NCI-H345 treated with DMSO at 0.1 percent for 48 hours (cell line): ENCODE results near the gene RTN4RL1.

Experiments
- DNase-seq: peaks from one replicate; lab custom pipeline; 2025; ENCODE audit not compliant: unreplicated experiment; lab: John Stamatoyannopoulos, UW

RTN4RL1 gene

GRCh38 chr17:2025220-2025621 lies at the start of gene RTN4RL1:
TSS of gene RTN4RL1 (minus strand) at chr17:2025334. CDS start at chr17:2024865, 469 bp downstream.
- DNase-seq: no peak

DNA sequence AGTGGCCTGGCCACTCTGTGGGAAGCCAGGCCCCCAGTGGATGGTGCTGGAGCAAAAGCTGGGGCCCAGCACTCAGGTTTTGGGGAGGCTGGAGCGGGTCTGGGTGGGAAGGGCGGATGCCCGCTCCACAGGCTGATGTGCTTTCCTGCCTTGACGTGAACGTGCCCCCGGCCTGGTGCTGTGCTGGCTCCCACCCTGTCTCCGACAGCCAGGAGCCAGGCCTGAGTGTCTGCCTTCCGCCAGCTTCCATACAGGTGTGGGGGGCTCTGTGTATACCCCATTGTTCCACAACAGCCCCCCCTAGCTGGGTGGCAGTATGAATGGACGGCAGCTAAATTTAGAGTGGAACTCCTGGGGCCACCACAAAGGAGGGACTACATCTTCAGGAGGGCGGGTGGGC lies 49.8 kb upstream of the RTN4RL1 start:
- no peak for DNase-seq

DNA sequence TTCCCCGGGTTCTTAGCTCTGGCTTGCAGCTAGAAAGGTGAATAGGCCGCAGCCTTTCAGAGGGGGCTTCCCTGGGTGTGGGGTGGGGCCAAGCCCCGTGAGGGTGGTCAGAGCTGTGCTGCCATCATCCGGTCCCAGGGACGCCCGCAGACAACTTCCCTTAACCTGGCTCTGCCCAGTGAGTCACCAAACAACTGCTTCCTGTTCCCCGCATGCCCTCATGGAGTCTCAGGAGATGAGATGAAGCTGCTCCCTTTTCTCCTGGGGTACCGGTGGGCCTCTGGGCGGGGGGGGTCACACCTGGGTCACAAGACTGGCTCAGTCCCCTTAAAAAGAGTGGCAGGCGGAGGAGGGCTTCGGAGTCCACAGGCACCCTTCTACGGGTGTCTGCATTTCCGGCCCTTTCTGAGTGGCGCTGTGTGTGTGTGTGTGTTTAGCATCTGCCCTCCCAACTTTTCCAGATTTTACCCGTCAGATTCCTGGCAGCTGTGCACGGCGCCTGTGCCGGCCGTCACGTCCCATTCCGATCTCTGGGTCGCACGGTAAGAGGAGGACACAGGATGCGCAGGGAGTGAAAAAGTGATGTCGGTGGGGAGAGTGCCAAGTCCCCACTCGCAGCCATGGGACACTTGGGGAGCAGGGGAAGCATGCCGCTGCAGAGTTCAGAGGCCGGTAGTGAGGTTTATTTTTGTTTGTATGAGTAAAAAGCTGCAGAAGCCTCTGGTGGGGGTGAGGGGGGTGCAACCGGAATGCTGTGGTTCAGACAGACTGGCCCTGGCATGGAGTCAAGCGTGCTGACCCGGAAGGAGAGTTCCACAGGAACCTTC lies 46.5 kb upstream of the RTN4RL1 start:
- no peak for DNase-seq

GRCh38 chr17:2071024-2071385 lies 45.9 kb upstream of the RTN4RL1 start:
- no peak for DNase-seq

DNA sequence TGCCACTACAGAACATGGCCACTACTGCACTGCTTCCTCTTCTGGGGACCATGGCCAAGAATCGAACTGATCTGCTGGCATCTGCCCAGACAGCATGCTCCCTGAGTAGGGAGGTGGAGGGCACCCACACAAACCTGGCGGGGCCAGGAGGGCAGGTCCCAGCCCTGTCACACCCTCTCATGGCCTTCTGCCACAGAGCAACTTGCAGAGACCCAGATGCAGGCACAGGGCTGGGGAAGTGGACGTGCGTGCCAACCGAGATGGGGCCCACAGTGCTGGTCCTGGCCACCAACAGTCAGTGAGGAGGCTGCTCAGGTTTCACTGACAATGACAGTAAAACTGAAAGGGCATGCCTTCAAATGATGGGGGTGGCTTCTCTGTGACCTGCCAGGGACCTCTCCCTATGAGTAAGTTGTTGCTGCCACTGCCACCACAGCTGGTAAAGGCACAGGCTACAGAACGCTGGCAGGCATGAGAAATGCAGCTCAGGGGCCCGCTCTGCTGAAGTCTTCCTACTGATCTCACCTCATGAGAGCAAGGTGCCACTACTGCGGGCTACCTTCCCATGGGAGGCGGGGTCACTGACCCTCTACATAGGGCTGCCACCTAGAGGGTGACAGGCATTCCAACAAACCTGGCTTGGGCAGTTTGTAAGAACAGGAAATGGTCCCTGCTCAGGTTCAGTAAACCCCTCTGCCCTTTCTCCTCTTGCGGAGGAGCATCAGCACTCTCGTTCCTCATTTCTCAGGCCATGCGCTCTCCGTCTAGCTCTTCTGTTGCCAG lies 45.3 kb upstream of the RTN4RL1 start:
- DNase-seq: no peak

GRCh38 chr17:2068519-2069051 lies 43.5 kb upstream of the RTN4RL1 start:
- no peak for DNase-seq

DNA sequence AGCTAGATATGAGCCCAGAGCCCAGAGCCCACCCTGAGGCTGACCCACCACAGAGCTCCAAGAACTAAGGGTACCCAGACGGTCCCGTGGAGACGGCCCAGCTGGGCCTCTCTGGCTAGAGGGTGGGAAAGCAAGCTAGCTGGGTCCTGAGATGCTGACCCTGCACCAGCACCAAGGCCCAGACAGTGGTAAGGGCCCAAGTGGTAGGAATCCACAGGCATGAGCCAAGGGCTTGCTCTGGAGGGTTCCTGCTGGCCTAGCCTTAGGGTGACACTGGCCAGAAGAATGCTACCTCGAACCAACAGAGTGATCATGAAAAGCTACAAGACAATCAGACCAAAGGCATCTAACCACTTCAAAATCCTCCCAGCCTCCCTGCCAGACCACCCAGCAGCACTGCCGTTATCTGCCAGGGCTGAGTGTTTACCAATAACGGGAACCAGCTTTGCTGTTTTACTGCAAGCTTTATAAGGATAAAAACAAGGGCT lies 42.9 kb upstream of the RTN4RL1 start:
- no peak for DNase-seq

DNA sequence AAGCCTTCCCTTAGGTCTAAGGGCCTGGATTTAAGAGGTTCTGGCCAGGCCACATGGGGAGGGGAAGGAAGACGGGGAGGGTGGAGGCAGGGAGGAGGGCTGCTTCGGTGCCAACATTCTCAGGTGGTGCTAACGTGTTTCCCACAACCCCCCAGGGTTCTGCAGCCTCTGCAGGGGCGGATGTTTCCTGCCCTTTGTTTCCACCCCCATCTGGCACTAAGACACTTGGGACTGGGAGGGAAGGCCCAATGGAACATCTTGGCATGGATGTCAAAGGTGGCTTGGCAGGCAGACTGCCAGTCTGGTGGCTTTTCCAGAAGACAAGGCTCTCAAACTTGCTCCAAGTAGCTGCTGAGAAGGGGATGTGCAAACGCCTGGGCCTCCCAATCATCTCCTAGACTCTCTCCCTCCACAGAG lies 42.5 kb upstream of the RTN4RL1 start:
- no peak for DNase-seq

DNA sequence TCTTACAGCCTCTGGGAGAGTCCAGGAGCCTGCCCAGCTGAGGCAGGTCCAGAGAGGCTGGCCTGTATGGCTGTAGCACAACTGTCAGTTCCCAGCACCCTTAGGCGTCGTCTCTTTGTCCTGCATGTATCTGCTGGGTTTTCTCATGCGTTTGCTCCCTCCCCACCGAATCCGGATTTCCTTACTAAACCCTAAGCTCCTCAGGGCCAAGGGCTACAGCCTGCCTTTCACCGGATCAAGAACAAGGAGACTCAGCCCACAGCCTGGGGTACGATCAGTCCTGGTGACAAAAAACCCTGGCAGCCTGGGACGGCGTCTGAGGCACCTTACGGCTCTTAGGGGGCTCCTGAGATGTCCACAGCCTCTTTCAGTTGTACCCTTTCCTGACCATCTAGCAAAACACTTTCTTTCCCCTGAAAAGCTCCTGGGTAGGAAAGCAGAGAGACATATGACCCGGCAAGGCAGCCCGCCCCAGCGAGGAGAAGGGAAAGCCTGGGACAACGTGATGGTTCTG lies 42.0 kb upstream of the RTN4RL1 start:
- DNase-seq: no peak

DNA sequence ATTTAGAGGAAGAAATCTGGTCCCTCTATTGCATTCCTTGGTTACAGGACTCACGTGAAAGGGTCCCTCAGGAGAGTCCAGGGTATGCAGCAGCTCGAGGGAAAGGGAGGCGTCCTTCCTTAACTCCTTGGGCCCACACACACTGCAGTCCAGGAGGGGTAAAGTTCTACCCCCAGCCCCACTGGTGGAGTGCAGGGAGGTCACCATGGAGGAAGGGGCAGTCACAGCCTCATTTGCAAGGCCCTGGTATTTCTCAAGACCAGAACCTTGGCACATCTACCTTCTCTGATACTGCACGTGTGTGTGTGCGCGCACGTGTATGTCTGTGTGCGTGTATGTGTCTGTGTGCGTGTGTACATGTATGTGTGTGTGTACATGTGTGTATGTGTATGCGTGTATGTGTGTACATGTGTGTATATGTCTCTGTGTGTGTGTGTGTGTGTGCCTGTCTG lies 40.8 kb upstream of the RTN4RL1 start:
- no peak for DNase-seq

DNA sequence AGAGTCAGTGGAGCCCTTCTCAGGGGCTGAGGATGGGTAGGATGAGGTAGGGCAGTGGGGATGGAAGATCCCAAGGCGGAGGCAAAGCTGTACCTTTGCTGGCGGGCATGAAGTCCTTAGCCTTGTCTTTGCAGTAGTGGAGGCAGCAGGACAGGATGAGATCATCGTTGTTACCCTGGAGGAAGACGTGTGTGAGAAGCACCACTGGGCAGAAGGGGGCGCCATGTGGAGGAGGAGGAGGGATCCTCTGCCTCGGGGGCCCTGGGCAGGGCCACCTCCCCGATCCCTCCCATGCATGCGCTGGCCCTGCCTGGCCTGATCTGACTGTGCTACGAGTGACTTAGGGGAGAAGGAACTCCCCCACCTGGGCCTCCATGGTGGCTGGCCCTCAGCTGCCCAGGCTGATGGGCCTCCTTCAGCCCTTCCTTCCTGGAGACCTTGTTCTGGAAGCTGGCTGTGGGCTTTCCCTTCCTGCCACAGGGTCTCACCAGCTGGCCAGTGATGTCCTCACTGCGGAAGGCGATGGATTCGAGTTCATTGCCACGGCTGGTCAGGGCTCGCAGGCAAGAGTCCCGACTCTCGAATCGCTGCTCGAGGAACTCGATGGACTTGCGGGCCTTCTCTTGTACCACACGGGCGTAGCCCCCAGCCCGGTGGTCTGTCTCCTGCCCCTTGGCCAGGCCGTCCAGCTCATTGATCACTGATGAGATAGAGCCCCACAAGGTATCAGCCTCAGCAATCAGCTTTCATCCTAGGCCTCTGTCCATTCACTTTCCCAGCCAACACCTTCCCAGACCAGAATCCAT lies 40.0 kb upstream of the RTN4RL1 start:
- DNase-seq: no peak

DNA sequence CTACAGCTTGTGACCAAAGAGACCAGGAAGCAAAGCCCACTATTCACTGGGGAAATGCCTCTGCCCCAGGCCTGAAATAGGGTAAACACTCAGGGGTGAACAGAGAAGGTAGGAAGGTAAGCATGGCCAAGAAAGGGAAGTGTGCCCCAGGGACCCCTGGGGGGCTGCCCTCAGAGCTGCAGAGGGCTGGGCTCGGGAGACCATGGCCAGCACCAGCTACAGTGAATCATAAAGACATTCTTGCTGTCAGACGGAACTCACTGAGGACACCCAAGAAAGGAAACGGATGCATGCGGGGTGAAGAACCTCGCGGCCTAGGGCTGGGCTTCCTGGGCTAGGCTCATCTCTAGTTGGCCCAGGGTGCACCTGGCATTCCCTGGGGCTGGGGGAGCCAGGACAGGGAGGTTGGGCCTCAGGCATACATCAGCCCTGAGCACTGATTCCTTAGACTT lies 39.4 kb upstream of the RTN4RL1 start:
- DNase-seq: no peak

DNA sequence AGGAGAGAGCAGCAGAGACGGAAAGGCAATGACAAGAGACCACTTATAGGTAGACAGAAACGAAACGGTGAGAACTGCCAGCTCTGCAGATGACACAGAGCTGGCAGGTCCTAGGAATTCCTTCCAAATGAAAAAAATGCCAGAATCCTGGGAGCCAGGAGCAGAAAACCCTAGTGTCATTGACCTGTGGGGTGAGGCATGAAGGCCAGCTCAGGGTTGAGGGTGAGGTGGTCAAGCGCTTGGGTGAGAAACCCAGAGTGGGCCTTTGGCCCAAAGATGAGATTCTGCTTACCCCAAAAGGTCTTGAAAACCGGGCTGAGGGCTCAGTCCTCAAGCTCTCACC lies 39.0 kb upstream of the RTN4RL1 start:
- no peak for DNase-seq

GRCh38 chr17:2063261-2064146 lies 38.4 kb upstream of the RTN4RL1 start:
- no peak for DNase-seq

DNA sequence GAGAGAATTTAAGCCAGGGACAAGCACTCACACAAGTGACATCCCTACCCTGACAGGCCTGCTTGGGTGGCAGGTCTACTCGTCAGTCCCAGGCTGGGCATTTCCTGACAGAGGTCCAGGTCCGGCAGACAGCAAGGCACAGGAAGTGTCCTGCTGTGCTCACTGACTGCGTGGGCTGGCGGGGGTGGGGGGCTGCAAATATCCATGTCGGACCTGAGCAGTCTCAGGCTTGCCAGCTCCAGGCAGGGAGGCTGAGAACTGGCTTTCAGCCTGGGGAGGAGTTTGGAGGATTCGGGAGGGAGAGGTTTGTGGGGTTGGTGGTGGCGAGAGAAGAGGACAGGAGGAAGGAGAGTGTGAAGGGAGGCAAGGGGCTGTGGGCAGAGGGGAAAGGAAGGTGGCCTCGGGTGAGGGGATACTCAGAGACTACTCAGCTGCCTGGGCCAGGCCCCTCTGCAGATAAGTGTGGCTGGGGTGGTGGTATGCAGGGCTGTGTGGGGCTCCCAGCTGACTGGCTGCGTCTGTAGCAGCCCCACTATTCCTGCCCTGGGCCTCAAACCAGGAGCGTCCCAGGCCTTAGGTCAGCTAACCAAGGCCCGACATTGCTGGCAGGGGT lies 37.5 kb upstream of the RTN4RL1 start:
- DNase-seq: no peak

DNA sequence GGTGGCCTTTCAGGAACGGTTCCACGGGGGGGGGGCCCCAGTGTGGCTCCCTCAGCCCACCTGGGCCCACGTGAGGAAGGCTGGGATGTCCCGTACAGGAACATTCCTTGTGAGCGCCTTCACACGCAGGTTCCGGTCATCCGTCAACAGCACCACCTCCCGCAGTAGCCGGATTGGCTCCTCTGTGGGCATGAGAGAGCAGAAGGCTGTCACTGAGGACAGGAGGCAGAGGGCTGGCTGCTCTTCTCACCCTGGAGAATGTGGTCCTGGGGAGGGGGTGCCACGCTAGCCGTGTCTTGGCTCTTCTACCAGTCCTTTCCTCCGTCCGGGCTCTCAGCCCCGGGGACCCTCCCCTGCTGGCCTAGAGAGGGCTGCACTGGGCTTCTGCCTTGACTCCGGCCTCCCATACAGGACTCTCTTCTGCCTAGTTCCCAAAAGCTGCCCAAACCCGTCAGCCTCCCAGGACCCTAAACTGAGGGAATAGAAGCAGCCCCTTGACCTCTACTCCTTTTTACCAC lies 36.4 kb upstream of the RTN4RL1 start:
- DNase-seq: no peak

DNA sequence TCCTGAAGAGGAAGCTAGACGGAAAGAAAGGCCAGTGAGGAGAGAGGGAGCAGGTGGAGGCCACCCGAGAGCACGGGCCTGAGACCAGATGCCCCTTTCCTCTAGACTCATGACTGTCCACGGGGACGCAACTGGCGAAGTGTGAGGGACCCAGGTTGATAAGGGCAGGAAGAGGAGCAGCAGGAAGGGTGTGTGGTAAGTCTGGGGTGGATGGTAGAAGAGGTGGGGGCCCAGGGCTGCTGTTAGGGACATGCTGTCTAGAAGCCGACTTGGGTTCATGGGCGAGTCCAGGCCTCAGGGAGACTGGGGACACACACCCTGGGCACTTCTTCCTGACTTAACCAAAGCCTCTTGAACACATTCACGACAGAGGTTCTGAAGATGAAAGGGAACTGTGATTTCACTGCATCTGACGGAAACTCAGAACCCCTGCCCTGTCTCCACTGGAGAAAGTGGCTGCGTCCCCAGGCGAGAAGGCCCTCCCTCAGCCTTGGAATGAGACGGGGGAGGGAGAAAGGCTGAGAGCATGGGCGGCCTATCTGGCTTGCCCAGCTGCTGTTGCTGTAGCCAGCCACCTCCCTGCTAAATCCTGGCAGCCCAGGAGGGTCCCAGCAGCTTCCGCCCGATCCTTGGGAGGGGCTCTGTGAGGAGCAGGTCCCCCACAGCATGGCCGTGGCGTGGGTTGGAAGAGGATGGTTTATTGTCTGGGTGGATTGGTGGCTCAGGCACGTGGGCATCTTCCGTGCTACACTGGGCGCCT lies 35.7 kb upstream of the RTN4RL1 start:
- DNase-seq: no peak

GRCh38 chr17:2060385-2060658 lies 35.2 kb upstream of the RTN4RL1 start:
- DNase-seq: no peak
